Lung (tissue), 12 donors: ENCODE measurements around the gene TSPAN17. TPM values are rescaled to one million over a fixed set of nuclear protein-coding genes. Genes with fewer than 3 reads are reported as not detected.

Source experiments
- ATAC-seq: fragments of 200-7000 bp; cut with Tn5 transposase; one replicate; pipeline ENCODE4 v1.9.1; 2020; ENCODE audit warnings: moderate number of reproducible peaks; ENCODE audit not compliant: insufficient read depth, low FRiP score
- DNase-seq, 3 donors: peaks; one replicate each; pipeline ENCODE4 v3.0.0-alpha.2; 2013 to 2017
- H3K27ac ChIP-seq, 2 donors: one replicate each; pipeline ENCODE4 v1.5.1; 2013; ENCODE audit warnings: mild to moderate bottlenecking in 2 of 2, moderate library complexity in 2 of 2, control low read depth in 1 of 2, inconsistent platforms in 1 of 2, low read depth in 1 of 2, low read length in 1 of 2
- H3K27me3 ChIP-seq, 3 donors: one replicate each; pipeline ENCODE4 v1.5.1; 2013; ENCODE audit warnings: low read length in 2 of 3; ENCODE audit not compliant: control insufficient read depth in 3 of 3, insufficient read depth in 3 of 3
- H3K36me3 ChIP-seq, 4 donors: one replicate each; pipeline ENCODE4 v1.5.1; 2013; ENCODE audit warnings: low read length in 4 of 4, mild to moderate bottlenecking in 1 of 4, moderate library complexity in 1 of 4; ENCODE audit not compliant: control insufficient read depth in 4 of 4, insufficient read depth in 4 of 4
- H3K4me1 ChIP-seq, 5 donors: one replicate each; pipeline ENCODE4 v1.5.1; 2013; ENCODE audit warnings: low read length in 5 of 5, mild to moderate bottlenecking in 2 of 5, moderate library complexity in 1 of 5; ENCODE audit not compliant: control insufficient read depth in 5 of 5, insufficient read depth in 5 of 5
- H3K4me3 ChIP-seq: one replicate; pipeline ENCODE4 v1.5.1; 2013; ENCODE audit warnings: mild to moderate bottlenecking, control low read depth, moderate library complexity
- H3K9ac ChIP-seq, 2 donors: one replicate each; pipeline ENCODE4 v1.5.1; 2013; ENCODE audit warnings: low read length in 2 of 2, control low read depth in 1 of 2; ENCODE audit not compliant: insufficient read depth in 1 of 2
- H3K9me3 ChIP-seq, 4 donors: one replicate each; pipeline ENCODE4 v1.5.1; 2013; ENCODE audit warnings: low read length in 3 of 4, mild to moderate bottlenecking in 1 of 4, moderate library complexity in 1 of 4; ENCODE audit not compliant: control insufficient read depth in 4 of 4, insufficient read depth in 3 of 4
- WGBS, 2 donors: extraction: QIAGEN DNeasy Blood & Tissue Kit; methylation state at CpG; one replicate each; pipeline ENCODE4 v1.1.7; 2013; 5-methylcytosine and 5-hydroxymethylcytosine counted together
- polyA plus RNA-seq, 2 donors: library from polyadenylated mRNA; stranded (reverse); fragments of 200-250 nt; gene quantifications; one replicate each; pipeline ENCODE4 v1.2.1, GENCODE V29; 2013
- total RNA-seq, 2 donors: library from RNA; depleted of rRNA in 1 of 2; stranded (reverse); fragments of >200 nt in 1 of 2; gene quantifications; one replicate each; pipeline ENCODE4 v1.2.1, GENCODE V29; 2014 to 2021
- TF ChIP-seq, protein P1 (sequence below): IDR thresholded peaks from 2 replicates; pipeline ENCODE4 v1.5.1; 2012; ENCODE audit warnings: mild to moderate bottlenecking; ENCODE audit errors: control extremely low read depth, extremely low read depth
- donor health status: control.
- donor health status: control.
- donor health status: Bipolar disorder and iron deficiency.
- donor health status: healthy.
- donor health status: DM: yes; HTN: yes; CAD: no.

TSPAN17 gene
- total and polyA plus RNA-seq, 4 donors = 14.8 to 37.4 (median 27.8) TPM

DNA sequence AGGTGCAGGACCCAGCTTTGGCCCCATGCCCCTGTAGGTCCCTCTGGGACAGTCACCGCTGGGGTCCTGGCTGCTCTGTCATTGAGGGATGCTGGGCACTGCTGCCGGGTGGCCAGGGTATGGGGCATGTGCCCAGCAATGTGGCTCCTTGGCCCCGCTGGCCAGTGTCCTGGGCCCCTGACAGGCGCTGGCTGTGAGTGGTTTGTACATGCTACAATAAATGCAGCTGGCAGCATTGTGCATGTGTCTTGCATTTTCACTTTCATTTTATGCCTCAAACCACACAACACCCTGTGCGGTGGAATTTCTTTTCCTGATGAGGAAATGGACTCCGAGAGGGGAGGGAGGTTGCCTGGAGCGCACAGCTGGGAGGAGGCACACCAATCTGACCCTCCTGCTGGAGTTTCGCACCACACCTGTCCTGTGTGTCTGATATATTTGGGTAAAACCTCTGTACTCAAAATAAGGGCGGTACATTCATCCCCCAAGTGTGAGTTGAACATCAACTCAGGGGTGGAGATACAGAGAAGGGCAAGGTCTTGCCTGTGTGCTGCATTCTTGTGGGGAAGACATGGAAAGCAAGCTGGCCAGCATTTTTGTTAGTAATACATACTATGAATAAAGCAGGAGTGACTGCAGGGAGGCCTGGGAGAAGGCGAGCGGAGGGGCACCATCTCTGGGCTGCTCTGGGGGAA, 11.7 kb downstream of the TSPAN17 start:
- H3K9me3 ChIP-seq = no peaks in the 10 kb centered on the region
- H3K9ac ChIP-seq = no peak overlapping the region
- peaks cover 0 to 9% (median 0%) of the 10 kb centered on the region in 5 donors for H3K4me1 ChIP-seq
- peaks cover 0 to 6% (median 4%) of the 10 kb centered on the region in 3 donors for H3K27me3 ChIP-seq
- no peak overlapping the region for H3K27ac ChIP-seq
- ATAC-seq = peak; percentile 28
- TF ChIP-seq, protein P1, sequence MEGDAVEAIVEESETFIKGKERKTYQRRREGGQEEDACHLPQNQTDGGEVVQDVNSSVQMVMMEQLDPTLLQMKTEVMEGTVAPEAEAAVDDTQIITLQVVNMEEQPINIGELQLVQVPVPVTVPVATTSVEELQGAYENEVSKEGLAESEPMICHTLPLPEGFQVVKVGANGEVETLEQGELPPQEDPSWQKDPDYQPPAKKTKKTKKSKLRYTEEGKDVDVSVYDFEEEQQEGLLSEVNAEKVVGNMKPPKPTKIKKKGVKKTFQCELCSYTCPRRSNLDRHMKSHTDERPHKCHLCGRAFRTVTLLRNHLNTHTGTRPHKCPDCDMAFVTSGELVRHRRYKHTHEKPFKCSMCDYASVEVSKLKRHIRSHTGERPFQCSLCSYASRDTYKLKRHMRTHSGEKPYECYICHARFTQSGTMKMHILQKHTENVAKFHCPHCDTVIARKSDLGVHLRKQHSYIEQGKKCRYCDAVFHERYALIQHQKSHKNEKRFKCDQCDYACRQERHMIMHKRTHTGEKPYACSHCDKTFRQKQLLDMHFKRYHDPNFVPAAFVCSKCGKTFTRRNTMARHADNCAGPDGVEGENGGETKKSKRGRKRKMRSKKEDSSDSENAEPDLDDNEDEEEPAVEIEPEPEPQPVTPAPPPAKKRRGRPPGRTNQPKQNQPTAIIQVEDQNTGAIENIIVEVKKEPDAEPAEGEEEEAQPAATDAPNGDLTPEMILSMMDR = no peak
- H3K4me3 ChIP-seq = no peak overlapping the region
- H3K36me3 ChIP-seq = peaks cover 0 to 21% (median 2%) of the 10 kb centered on the region in 4 donors
- DNase-seq = no peak
- 36 to 43% methylated on average over 11 of the region's 11 CpGs for WGBS, 2 donors

DNA sequence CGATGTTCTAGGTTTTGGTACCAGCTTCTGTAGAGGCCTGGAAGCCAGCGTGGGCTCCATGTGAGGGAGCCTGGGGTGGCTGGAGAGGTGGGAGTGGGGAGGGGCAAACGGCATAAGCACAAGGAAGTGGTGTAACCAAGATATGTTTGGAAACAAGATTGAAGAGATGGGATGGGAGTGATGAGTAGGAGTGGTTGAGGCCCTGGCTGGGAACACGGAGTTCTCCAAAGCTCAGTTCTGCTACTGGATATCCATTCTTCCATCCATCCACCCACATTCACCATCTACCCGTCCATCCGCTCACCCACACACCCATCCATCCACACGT, 12.2 kb downstream of the TSPAN17 start:
- peaks cover 0 to 10% (median 4%) of the 10 kb centered on the region in 3 donors for H3K27me3 ChIP-seq
- no peak overlapping the region for H3K27ac ChIP-seq
- no peak for ATAC-seq
- 78 to 79% methylated on average over 7 of the region's 7 CpGs for WGBS, 2 donors
- H3K4me3 ChIP-seq = no peak overlapping the region
- no peak overlapping the region for H3K9ac ChIP-seq
- H3K36me3 ChIP-seq = peaks cover 0 to 18% (median 2%) of the 10 kb centered on the region in 4 donors
- H3K4me1 ChIP-seq = peaks cover 0 to 9% (median 0%) of the 10 kb centered on the region in 5 donors
- no peaks in the 10 kb centered on the region for H3K9me3 ChIP-seq
- DNase-seq = no peak
- TF ChIP-seq, protein P1 = no peak

DNA sequence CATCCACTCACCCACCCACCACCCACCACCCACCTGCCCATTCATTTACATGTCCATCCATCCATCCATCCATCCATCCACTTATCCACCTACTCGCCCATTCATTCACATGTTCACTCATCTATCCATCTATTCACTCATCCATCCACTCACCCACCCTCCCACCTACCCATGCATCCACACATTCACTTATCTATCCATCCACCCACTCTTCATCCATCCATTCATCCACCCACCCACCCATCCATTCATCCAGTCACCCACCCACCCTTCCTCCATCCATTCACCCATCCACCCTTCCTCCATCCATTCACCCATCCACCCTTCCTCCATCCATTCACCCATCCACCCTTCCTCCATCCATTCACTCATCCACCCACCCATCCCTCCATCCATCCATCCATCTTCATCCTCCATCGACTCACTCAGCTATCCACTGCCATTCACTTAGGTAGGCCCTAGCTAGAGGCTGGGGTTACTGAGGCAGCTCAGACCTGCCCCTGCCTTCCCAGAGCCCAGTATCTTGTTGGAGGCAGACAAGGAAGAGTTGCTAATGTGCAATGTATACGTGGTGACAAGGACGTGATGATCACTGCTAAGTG, 12.7 kb downstream of the TSPAN17 start:
- peaks cover 0 to 14% (median 4%) of the 10 kb centered on the region in 3 donors for H3K27me3 ChIP-seq
- no peak overlapping the region for H3K4me3 ChIP-seq
- peaks cover 0 to 9% (median 0%) of the 10 kb centered on the region in 5 donors for H3K4me1 ChIP-seq
- ATAC-seq (no peak), DNase-seq (no peak)
- 81 to 85% methylated on average over 4 of the region's 4 CpGs for WGBS, 2 donors
- no peak overlapping the region for H3K27ac ChIP-seq
- H3K36me3 ChIP-seq = peaks cover 0 to 14% (median 2%) of the 10 kb centered on the region in 4 donors
- H3K9ac ChIP-seq = no peak overlapping the region
- TF ChIP-seq, protein P1 = no peak
- no peaks in the 10 kb centered on the region for H3K9me3 ChIP-seq
